ENCODE data around the gene GATD1.

GRCh38 chr11:824942-825341 is 47.7 kb upstream of the GATD1 start:
- TF ChIP-seq TAF1 (IDR thresholded peaks at IDR 0.05; ENCODE audit: low read depth) (no peak), RAD21 (IDR thresholded peaks at IDR 0.05; ENCODE audit: low read depth) (no peak), CEBPB (IDR thresholded peaks at IDR 0.05) (no peak), NFIC (IDR thresholded peaks at IDR 0.05) (no peak), TCF12 (IDR thresholded peaks at IDR 0.05; ENCODE audit: low read depth) (no peak), MAX (IDR thresholded peaks at IDR 0.05) (no peak), REST (IDR thresholded peaks at IDR 0.05; ENCODE audit: low read depth) (no peak), TEAD4 (IDR thresholded peaks at IDR 0.05) (no peak), YY1 (IDR thresholded peaks at IDR 0.05; ENCODE audit: low read depth) (no peak), EGR1 (IDR thresholded peaks at IDR 0.05) (no peak), USF1 (IDR thresholded peaks at IDR 0.05) (no peak), FOXM1 (IDR thresholded peaks at IDR 0.05; ENCODE audit: borderline replicate concordance, low read depth) (no peak), EP300 (IDR thresholded peaks at IDR 0.05; ENCODE audit: borderline replicate concordance) (no peak), CREB1 (IDR thresholded peaks at IDR 0.05; ENCODE audit: low read depth) (no peak)
